ENCODE data around the gene CLDN19.

Gene CLDN19

DNA sequence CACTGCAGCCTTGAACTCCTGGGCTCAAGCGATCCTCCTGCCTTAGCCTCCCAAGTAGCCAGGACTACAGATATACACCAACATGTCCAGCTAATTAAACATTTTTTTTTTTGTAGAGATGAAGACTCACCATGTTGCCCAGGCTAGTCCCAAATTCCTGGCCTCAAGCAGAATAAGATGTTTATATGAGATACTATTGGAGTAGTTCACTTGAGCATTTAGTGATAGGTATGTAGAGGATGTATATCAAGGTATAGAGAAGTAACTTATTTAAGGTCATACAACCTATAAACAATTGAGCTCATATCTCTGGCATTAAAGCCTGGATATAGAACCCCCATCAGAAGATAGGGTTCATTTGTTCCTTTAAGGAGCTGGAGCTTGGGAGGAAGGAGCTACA, 40.1 kb upstream of the CLDN19 start:
- no peak for TF ChIP-seq EZH2phosphoT487 (IDR thresholded peaks at IDR 0.05; ENCODE audit: borderline replicate concordance, low read length)
- TF ChIP-seq, protein P1, sequence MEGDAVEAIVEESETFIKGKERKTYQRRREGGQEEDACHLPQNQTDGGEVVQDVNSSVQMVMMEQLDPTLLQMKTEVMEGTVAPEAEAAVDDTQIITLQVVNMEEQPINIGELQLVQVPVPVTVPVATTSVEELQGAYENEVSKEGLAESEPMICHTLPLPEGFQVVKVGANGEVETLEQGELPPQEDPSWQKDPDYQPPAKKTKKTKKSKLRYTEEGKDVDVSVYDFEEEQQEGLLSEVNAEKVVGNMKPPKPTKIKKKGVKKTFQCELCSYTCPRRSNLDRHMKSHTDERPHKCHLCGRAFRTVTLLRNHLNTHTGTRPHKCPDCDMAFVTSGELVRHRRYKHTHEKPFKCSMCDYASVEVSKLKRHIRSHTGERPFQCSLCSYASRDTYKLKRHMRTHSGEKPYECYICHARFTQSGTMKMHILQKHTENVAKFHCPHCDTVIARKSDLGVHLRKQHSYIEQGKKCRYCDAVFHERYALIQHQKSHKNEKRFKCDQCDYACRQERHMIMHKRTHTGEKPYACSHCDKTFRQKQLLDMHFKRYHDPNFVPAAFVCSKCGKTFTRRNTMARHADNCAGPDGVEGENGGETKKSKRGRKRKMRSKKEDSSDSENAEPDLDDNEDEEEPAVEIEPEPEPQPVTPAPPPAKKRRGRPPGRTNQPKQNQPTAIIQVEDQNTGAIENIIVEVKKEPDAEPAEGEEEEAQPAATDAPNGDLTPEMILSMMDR (IDR thresholded peaks at IDR 0.05; ENCODE audit: low read depth, low read length, poor library complexity, severe bottlenecking): no peak
- Histone ChIP-seq H4K20me1 (ENCODE audit: control insufficient read depth, insufficient read depth, low read depth, low read length) (no peaks in the 10 kb centered on the region), H3K4me2 (ENCODE audit: low read length) (no peak overlapping the region), H3F3A (ENCODE audit: control insufficient read depth, insufficient read depth) (no peaks in the 10 kb centered on the region), H3K27ac (ENCODE audit: low read depth, low read length) (no peak overlapping the region), H3K36me3 (ENCODE audit: control insufficient read depth, low read length) (peaks cover 49% of the 10 kb centered on the region), H3K9me2 (replicated peaks; ENCODE audit: control insufficient read depth, low read length) (no peaks in the 10 kb centered on the region), H3K4me3 (ENCODE audit: low read length) (no peak overlapping the region), H3K27me3 (ENCODE audit: control insufficient read depth, low read length) (no peaks in the 10 kb centered on the region), H3K4me1 (ENCODE audit: control insufficient read depth, low read length) (no peaks in the 10 kb centered on the region), H3K9me3 (ENCODE audit: control insufficient read depth, insufficient read depth, low read length) (no peaks in the 10 kb centered on the region), H3K79me2 (ENCODE audit: control insufficient read depth, low read length) (no peaks in the 10 kb centered on the region)

DNA sequence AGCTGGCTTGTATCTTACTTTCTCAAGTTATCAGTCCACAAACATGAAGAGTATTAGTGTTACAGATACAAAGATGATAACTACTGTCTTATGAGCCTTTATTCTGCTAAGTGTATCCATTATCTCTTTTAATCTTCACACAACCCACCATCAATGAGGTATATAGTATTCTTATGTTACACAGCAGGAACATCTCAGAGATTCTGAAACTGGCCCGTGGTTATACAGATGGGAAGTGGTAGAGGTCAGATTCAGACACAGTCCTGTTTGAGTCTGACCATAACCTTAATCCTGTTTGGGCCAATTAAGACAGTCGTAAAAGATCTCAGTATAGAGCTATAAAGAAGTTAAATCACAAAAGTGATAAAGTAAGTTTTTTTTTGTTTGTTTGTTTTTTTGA, 39.7 kb upstream of the CLDN19 start:
- Histone ChIP-seq H3K4me2 (ENCODE audit: low read length) (no peak overlapping the region), H3F3A (ENCODE audit: control insufficient read depth, insufficient read depth) (no peaks in the 10 kb centered on the region), H3K27ac (ENCODE audit: low read depth, low read length) (no peak overlapping the region), H3K4me3 (ENCODE audit: low read length) (no peak overlapping the region), H3K79me2 (ENCODE audit: control insufficient read depth, low read length) (no peaks in the 10 kb centered on the region), H3K9me3 (ENCODE audit: control insufficient read depth, insufficient read depth, low read length) (no peaks in the 10 kb centered on the region), H3K4me1 (ENCODE audit: control insufficient read depth, low read length) (no peaks in the 10 kb centered on the region), H3K9me2 (replicated peaks; ENCODE audit: control insufficient read depth, low read length) (no peaks in the 10 kb centered on the region), H4K20me1 (ENCODE audit: control insufficient read depth, insufficient read depth, low read depth, low read length) (no peaks in the 10 kb centered on the region), H3K27me3 (ENCODE audit: control insufficient read depth, low read length) (no peaks in the 10 kb centered on the region), H3K36me3 (ENCODE audit: control insufficient read depth, low read length) (peaks cover 54% of the 10 kb centered on the region)
- no peak for TF ChIP-seq EZH2phosphoT487 (IDR thresholded peaks at IDR 0.05; ENCODE audit: borderline replicate concordance, low read length)
- TF ChIP-seq, protein P1 (IDR thresholded peaks at IDR 0.05; ENCODE audit: low read depth, low read length, poor library complexity, severe bottlenecking): no peak

DNA sequence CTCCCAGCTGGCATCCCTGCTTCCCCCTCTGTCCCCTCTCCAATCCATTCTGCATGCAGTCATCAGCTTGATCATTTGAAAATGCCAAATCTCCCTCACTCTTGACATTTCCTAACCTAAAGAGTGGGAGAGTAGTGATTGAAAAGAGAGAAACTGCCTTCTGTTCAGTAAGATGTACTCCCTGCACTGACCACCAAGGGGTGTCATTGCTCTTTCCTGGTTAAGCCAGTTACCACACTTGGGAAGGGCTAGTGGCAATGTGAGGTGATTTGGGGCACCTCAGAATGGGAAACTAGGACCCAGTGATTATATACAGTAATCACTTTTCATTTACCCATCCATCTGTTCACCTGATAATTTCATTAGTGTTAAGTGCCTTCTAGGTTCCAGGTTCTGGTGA, 37.8 kb upstream of the CLDN19 start:
- no peak for TF ChIP-seq EZH2phosphoT487 (IDR thresholded peaks at IDR 0.05; ENCODE audit: borderline replicate concordance, low read length)
- TF ChIP-seq, protein P1 (IDR thresholded peaks at IDR 0.05; ENCODE audit: low read depth, low read length, poor library complexity, severe bottlenecking): peak; percentile 83
- Histone ChIP-seq H3K9me2 (replicated peaks; ENCODE audit: control insufficient read depth, low read length) (no peaks in the 10 kb centered on the region), H3K79me2 (ENCODE audit: control insufficient read depth, low read length) (0 out of 2 replicates have a peak, but pooled peaks cover 3% of the 10 kb centered on the region), H3K9me3 (ENCODE audit: control insufficient read depth, insufficient read depth, low read length) (no peaks in the 10 kb centered on the region), H4K20me1 (ENCODE audit: control insufficient read depth, insufficient read depth, low read depth, low read length) (no peaks in the 10 kb centered on the region), H3F3A (ENCODE audit: control insufficient read depth, insufficient read depth) (no peaks in the 10 kb centered on the region), H3K4me3 (ENCODE audit: low read length) (no peak overlapping the region), H3K27me3 (ENCODE audit: control insufficient read depth, low read length) (no peaks in the 10 kb centered on the region), H3K36me3 (ENCODE audit: control insufficient read depth, low read length) (peaks cover 64% of the 10 kb centered on the region), H3K4me2 (ENCODE audit: low read length) (no peak overlapping the region), H3K4me1 (ENCODE audit: control insufficient read depth, low read length) (no peaks in the 10 kb centered on the region), H3K27ac (ENCODE audit: low read depth, low read length) (no peak overlapping the region)

DNA sequence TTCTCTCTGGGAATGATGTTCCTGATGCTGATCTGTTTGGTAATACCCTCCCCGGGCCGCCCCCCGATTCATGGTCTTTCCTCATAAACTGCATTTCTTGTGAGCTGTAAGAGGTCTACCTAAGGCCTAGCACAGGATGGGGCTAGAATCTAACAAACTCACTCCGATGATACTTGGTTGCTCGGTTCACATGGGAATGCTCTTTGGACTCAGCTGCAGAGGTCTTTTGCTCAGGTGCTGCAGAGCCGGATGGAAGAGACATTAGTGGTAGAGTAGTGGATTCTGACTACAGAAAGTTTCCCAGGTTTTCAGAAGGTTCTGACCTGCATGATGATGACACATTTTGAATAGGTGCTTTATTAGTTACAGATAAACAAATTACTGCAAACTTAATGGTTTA, 36.5 kb upstream of the CLDN19 start:
- no peaks in the 10 kb centered on the region for H3K27me3 ChIP-seq (ENCODE audit: control insufficient read depth, low read length)
- no peak overlapping the region for H3K4me3 ChIP-seq (ENCODE audit: low read length)
- peaks cover 13% of the 10 kb centered on the region for H3K79me2 ChIP-seq (ENCODE audit: control insufficient read depth, low read length)
- H3F3A ChIP-seq (ENCODE audit: control insufficient read depth, insufficient read depth): no peaks in the 10 kb centered on the region
- peaks cover 66% of the 10 kb centered on the region for H3K36me3 ChIP-seq (ENCODE audit: control insufficient read depth, low read length)
- no peak overlapping the region for H3K27ac ChIP-seq (ENCODE audit: low read depth, low read length)
- no peaks in the 10 kb centered on the region for H3K9me3 ChIP-seq (ENCODE audit: control insufficient read depth, insufficient read depth, low read length)
- H3K9me2 ChIP-seq (replicated peaks; ENCODE audit: control insufficient read depth, low read length): no peaks in the 10 kb centered on the region
- H4K20me1 ChIP-seq (ENCODE audit: control insufficient read depth, insufficient read depth, low read depth, low read length): no peaks in the 10 kb centered on the region
- TF ChIP-seq, protein P1 (IDR thresholded peaks at IDR 0.05; ENCODE audit: low read depth, low read length, poor library complexity, severe bottlenecking): no peak
- no peak for TF ChIP-seq EZH2phosphoT487 (IDR thresholded peaks at IDR 0.05; ENCODE audit: borderline replicate concordance, low read length)
- H3K4me2 ChIP-seq (ENCODE audit: low read length): no peak overlapping the region
- no peaks in the 10 kb centered on the region for H3K4me1 ChIP-seq (ENCODE audit: control insufficient read depth, low read length)

Measured in DOHH2 (cell line).